ENCODE data around the gene EFNA3. TPM values are rescaled to one million over a fixed set of nuclear protein-coding genes. Genes with fewer than 3 reads are reported as not detected.
A peak's percentile ranks its signal among the peaks of the same experiment; 100 is the strongest.

Gene EFNA3
- total and polyA plus RNA-seq, 3 experiments from 2014 or later: 0.94 to 1.4 (median 1.0) TPM

- H3K27me3 ChIP-seq (ENCODE audit: insufficient read depth, low read length, poor library complexity, severe bottlenecking): no peaks in the 10 kb centered on the region
- H3K27ac ChIP-seq (ENCODE audit: low read depth, low read length): no peak overlapping the region
- H3K4me1 ChIP-seq (ENCODE audit: insufficient read depth, low read length): no peaks in the 10 kb centered on the region
- no peak for DNase-seq
- Mint-ChIP-seq H3K27ac (peak overlapping the region in 1 of 8 donors; percentile 46), H3K36me3 (no peaks in the 10 kb centered on the region), H3K4me1 (no peaks in the 10 kb centered on the region), H3K9me3 (no peaks in the 10 kb centered on the region), H3K27me3 (peaks cover 6 to 16% of the 10 kb centered on the region in 2 donors), H3K4me3 (no peak overlapping the region)
- H3K36me3 ChIP-seq (ENCODE audit: insufficient read depth, low read length): no peaks in the 10 kb centered on the region
- H3K9me3 ChIP-seq (ENCODE audit: low read length): no peaks in the 10 kb centered on the region
- CTCF ChIA-PET: no interaction called here
- POLR2A ChIA-PET: no interaction called here
- no peak overlapping the region for H3K4me3 ChIP-seq (ENCODE audit: low read length)
Measured at GRCh38 chr1:155104605-155105534, 26.2 kb downstream of the EFNA3 start.

GRCh38 chr1:155105604-155106011, 27.0 kb downstream of the EFNA3 start:
- no peaks in the 10 kb centered on the region for H3K36me3 ChIP-seq (ENCODE audit: insufficient read depth, low read length)
- H3K27ac Mint-ChIP-seq: peak overlapping the region in 1 of 8 donors; percentile 10
- peaks cover 7 to 16% of the 10 kb centered on the region in 2 donors for H3K27me3 Mint-ChIP-seq
- ChIA-PET CTCF (interaction anchor here (1.5 to 1.9 kb wide), 2 partner anchors 14 to 67 kb away, joined by 3 to 7 read pairs; partner anchors contain the start of gene KRTCAP2), POLR2A (no interaction called here)
- H3K4me3 Mint-ChIP-seq: no peak overlapping the region
- no peak overlapping the region for H3K4me3 ChIP-seq (ENCODE audit: low read length)
- H3K4me1 Mint-ChIP-seq: no peaks in the 10 kb centered on the region
- H3K27me3 ChIP-seq (ENCODE audit: insufficient read depth, low read length, poor library complexity, severe bottlenecking): no peaks in the 10 kb centered on the region
- H3K27ac ChIP-seq (ENCODE audit: low read depth, low read length): no peak overlapping the region
- DNase-seq: no peak
- H3K36me3 Mint-ChIP-seq: no peaks in the 10 kb centered on the region
- H3K9me3 ChIP-seq (ENCODE audit: low read length): no peaks in the 10 kb centered on the region
- no peaks in the 10 kb centered on the region for H3K4me1 ChIP-seq (ENCODE audit: insufficient read depth, low read length)
- H3K9me3 Mint-ChIP-seq: no peaks in the 10 kb centered on the region

DNA sequence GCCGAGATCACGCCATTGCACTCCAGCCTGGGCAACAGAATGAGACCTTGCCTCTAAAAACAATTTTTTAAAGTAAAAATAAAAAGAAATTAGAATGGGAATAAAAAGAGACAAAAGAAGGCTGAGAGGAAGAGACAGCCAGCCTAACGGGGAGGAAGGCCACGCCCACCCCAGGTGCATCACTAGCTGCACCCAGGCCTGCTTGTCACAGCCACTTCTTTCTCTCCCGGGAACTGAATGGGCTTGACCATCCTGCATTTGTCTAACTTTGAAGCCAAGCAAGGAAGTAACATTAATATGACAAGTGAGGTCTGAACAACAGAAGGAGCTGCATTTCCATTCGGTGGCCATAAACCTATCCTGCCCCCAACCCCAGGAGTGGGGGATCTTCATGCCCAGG, 28.2 kb downstream of the EFNA3 start:
- no peak overlapping the region for H3K4me3 Mint-ChIP-seq
- H3K4me1 Mint-ChIP-seq: no peaks in the 10 kb centered on the region
- H3K36me3 ChIP-seq (ENCODE audit: insufficient read depth, low read length): no peaks in the 10 kb centered on the region
- no peaks in the 10 kb centered on the region for H3K9me3 ChIP-seq (ENCODE audit: low read length)
- POLR2A ChIA-PET: no interaction called here
- CTCF ChIA-PET: interaction anchor here (0.6 to 1.9 kb wide), 5 partner anchors 11 to 66 kb away, joined by 3 to 7 read pairs (median 3); partner anchors contain the start of gene KRTCAP2
- DNase-seq: no peak
- H3K27me3 Mint-ChIP-seq: peaks cover 9 to 13% of the 10 kb centered on the region in 2 donors
- H3K27ac ChIP-seq (ENCODE audit: low read depth, low read length): no peak overlapping the region
- no peaks in the 10 kb centered on the region for H3K4me1 ChIP-seq (ENCODE audit: insufficient read depth, low read length)
- no peaks in the 10 kb centered on the region for H3K9me3 Mint-ChIP-seq
- no peaks in the 10 kb centered on the region for H3K36me3 Mint-ChIP-seq
- H3K4me3 ChIP-seq (ENCODE audit: low read length): no peak overlapping the region
- H3K27ac Mint-ChIP-seq: peak overlapping the region in 1 of 8 donors; percentile 9
- no peaks in the 10 kb centered on the region for H3K27me3 ChIP-seq (ENCODE audit: insufficient read depth, low read length, poor library complexity, severe bottlenecking)

DNA sequence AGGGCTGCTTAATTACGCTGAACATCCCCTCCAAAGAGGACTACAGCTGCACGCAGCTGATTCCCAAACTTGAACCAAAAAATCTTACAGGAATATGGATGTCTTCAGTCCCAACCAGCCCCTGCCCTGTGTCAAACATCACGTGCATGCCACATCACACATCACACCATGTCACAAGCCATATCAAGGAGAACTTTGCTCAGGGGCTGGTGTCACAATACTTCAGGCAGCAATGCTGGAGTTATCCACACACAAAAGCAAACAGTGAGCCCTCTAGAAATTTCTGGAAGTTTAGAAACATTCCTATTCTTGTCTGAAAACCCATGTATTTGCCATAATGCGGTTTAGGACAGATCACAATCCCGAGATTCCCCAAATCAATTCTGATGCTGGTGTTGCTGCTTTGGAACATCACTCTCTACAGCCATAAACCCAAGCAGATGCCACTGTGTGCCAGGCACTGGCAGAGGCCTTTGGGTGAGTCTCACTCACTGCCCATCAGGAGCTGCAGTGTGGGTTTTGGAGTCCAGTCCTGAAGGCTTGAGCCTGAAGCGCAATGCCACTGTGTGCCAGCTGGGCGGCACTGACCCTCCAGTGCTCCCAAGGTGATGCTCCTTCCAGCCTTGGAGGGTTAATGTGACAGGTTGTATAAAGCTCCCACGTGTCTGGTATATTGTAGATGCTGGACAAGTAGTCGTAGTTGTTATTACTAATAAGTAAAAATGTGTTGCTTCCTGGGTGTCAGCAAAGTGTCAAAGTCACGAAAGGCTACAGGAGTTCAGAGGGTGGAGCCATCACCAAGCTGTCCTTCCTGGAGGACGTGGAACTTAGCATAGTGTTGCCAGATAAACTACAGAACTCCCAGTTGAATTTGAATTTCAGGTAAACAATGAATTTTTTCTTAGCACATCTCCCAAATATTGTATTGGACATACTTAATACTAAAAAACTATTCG, 28.9 kb downstream of the EFNA3 start:
- no peaks in the 10 kb centered on the region for H3K4me1 Mint-ChIP-seq
- POLR2A ChIA-PET: no interaction called here

GRCh38 chr1:155108296-155108695, 29.7 kb downstream of the EFNA3 start:
- Histone ChIP-seq H3K27ac (ENCODE audit: low read depth, low read length) (no peak overlapping the region), H3K4me1 (ENCODE audit: insufficient read depth, low read length) (no peaks in the 10 kb centered on the region), H3K36me3 (ENCODE audit: insufficient read depth, low read length) (no peaks in the 10 kb centered on the region), H3K4me3 (ENCODE audit: low read length) (no peak overlapping the region), H3K9me3 (ENCODE audit: low read length) (no peaks in the 10 kb centered on the region), H3K27me3 (ENCODE audit: insufficient read depth, low read length, poor library complexity, severe bottlenecking) (no peaks in the 10 kb centered on the region)
- DNase-seq: no peak
- Mint-ChIP-seq H3K27me3 (peaks cover 9 to 10% of the 10 kb centered on the region in 2 donors), H3K9me3 (no peaks in the 10 kb centered on the region), H3K4me3 (no peak overlapping the region), H3K36me3 (no peaks in the 10 kb centered on the region), H3K27ac (no peak overlapping the region), H3K4me1 (no peaks in the 10 kb centered on the region)
- ChIA-PET POLR2A (no interaction called here), CTCF (interaction anchor here (1.3 to 2.1 kb wide), 3 partner anchors 13 to 65 kb away, joined by 4 to 7 read pairs (median 4); partner anchors contain the start of gene KRTCAP2)

More for the DNA sequence above, 28.9 kb downstream of the EFNA3 start:
- no peak overlapping the region for H3K4me3 ChIP-seq (ENCODE audit: low read length)
- no peaks in the 10 kb centered on the region for H3K9me3 ChIP-seq (ENCODE audit: low read length)
- no peaks in the 10 kb centered on the region for H3K36me3 Mint-ChIP-seq
- DNase-seq: no peak
- H3K9me3 Mint-ChIP-seq: no peaks in the 10 kb centered on the region
- H3K4me3 Mint-ChIP-seq: no peak overlapping the region
- H3K27ac ChIP-seq (ENCODE audit: low read depth, low read length): no peak overlapping the region
- H3K27me3 Mint-ChIP-seq: peaks cover 9 to 10% of the 10 kb centered on the region in 2 donors
- H3K27ac Mint-ChIP-seq: no peak overlapping the region
- H3K4me1 ChIP-seq (ENCODE audit: insufficient read depth, low read length): no peaks in the 10 kb centered on the region
- H3K27me3 ChIP-seq (ENCODE audit: insufficient read depth, low read length, poor library complexity, severe bottlenecking): no peaks in the 10 kb centered on the region
- no peaks in the 10 kb centered on the region for H3K36me3 ChIP-seq (ENCODE audit: insufficient read depth, low read length)
- CTCF ChIA-PET: interaction anchor here (1.1 to 2.1 kb wide), 5 partner anchors 12 to 65 kb away, joined by 3 to 7 read pairs (median 4); partner anchors contain the start of gene KRTCAP2

GRCh38 chr1:155110381-155110780, 31.7 kb downstream of the EFNA3 start:
- Mint-ChIP-seq H3K4me3 (no peak overlapping the region), H3K4me1 (no peaks in the 10 kb centered on the region), H3K27me3 (peaks cover 9 to 10% of the 10 kb centered on the region in 2 donors), H3K9me3 (no peaks in the 10 kb centered on the region), H3K27ac (peak overlapping the region in 1 of 8 donors; percentile 44), H3K36me3 (no peaks in the 10 kb centered on the region)
- H3K4me3 ChIP-seq (ENCODE audit: low read length): no peak overlapping the region
- no peaks in the 10 kb centered on the region for H3K4me1 ChIP-seq (ENCODE audit: insufficient read depth, low read length)
- ChIA-PET POLR2A (no interaction called here), CTCF (interaction anchor here (1.2 to 1.6 kb wide), 2 partner anchors 19 to 57 kb away, joined by 3 read pairs; no protein-coding TSS in a partner anchor)
- no peak overlapping the region for H3K27ac ChIP-seq (ENCODE audit: low read depth, low read length)
- H3K27me3 ChIP-seq (ENCODE audit: insufficient read depth, low read length, poor library complexity, severe bottlenecking): no peaks in the 10 kb centered on the region
- no peak for DNase-seq
- no peaks in the 10 kb centered on the region for H3K9me3 ChIP-seq (ENCODE audit: low read length)
- no peaks in the 10 kb centered on the region for H3K36me3 ChIP-seq (ENCODE audit: insufficient read depth, low read length)

GRCh38 chr1:155110826-155111225, 32.2 kb downstream of the EFNA3 start:
- no peak overlapping the region for H3K27ac Mint-ChIP-seq
- H3K9me3 ChIP-seq (ENCODE audit: low read length): no peaks in the 10 kb centered on the region
- POLR2A ChIA-PET: no interaction called here
- no peak for DNase-seq
- no peak overlapping the region for H3K27ac ChIP-seq (ENCODE audit: low read depth, low read length)
- no peaks in the 10 kb centered on the region for H3K9me3 Mint-ChIP-seq
- no peaks in the 10 kb centered on the region for H3K4me1 Mint-ChIP-seq
- no peaks in the 10 kb centered on the region for H3K27me3 ChIP-seq (ENCODE audit: insufficient read depth, low read length, poor library complexity, severe bottlenecking)
- H3K27me3 Mint-ChIP-seq: peaks cover 7% of the 10 kb centered on the region in 2 donors
- no peak overlapping the region for H3K4me3 ChIP-seq (ENCODE audit: low read length)
- no peaks in the 10 kb centered on the region for H3K4me1 ChIP-seq (ENCODE audit: insufficient read depth, low read length)
- CTCF ChIA-PET: interaction anchor here (1.0 to 1.6 kb wide), 3 partner anchors 20 to 1549 kb away, joined by 3 read pairs; no protein-coding TSS in a partner anchor
- H3K36me3 ChIP-seq (ENCODE audit: insufficient read depth, low read length): no peaks in the 10 kb centered on the region
- no peak overlapping the region for H3K4me3 Mint-ChIP-seq
- H3K36me3 Mint-ChIP-seq: no peaks in the 10 kb centered on the region
